SK-N-SH (cell line): ENCODE data around the gene NOTUM. TPM values are rescaled to one million over a fixed set of nuclear protein-coding genes. Genes with fewer than 3 reads are reported as not detected.

ENCODE experiments used
- CTCF ChIA-PET: fragments of 300-600, 350-600 bp; formaldehyde crosslinking; extraction: SDS; loops from one replicate; lab custom pipeline; 2021; lab: Yijun Ruan, JAX
- POLR2A ChIA-PET: fragments of 350-600 bp; sonication (Branson Sonifier 250); formaldehyde crosslinking; extraction: SDS; loops from one replicate; lab custom pipeline; 2020; ENCODE audit warnings: antibody characterized with exemption, inconsistent platforms; lab: Yijun Ruan, JAX
- DNase-seq: peaks from one replicate; pipeline ENCODE4 v3.0.0; 2012
- H2AFZ ChIP-seq: fragments of 200-600 bp; sonication (generic); 2 replicates; pipeline ENCODE4 v1.8.1; 2016; ENCODE audit warnings: antibody characterized with exemption, mild to moderate bottlenecking, low read depth
- H3F3A ChIP-seq: fragments of 200-600 bp; sonication (generic); replicated peaks from 2 replicates; pipeline ENCODE3; 2016; ENCODE audit warnings: antibody characterized with exemption, mild to moderate bottlenecking; ENCODE audit not compliant: insufficient read depth
- H3K27ac ChIP-seq, 2 experiments: fragments of 200-500 bp in 1 of 2; fragments of 200-600 bp in 1 of 2; sonication (Bioruptor generic) in 1 of 2; sonication (generic), shearing (Covaris generic) in 1 of 2; 2 replicates each; pipeline versions ENCODE4 v1.5.1 to v1.6.1; 2014 to 2016; ENCODE audit warnings: low read depth in 2 of 2, inconsistent platforms in 1 of 2, low read length in 1 of 2, mild to moderate bottlenecking in 1 of 2, mixed read lengths in 1 of 2
- H3K27me3 ChIP-seq: fragments of 200-600 bp; sonication (generic), shearing (Covaris generic); 2 replicates; pipeline ENCODE4 v1.6.1; 2016; ENCODE audit warnings: mixed run types; ENCODE audit not compliant: insufficient read depth
- H3K36me3 ChIP-seq, 2 experiments: fragments of 200-500 bp in 1 of 2; fragments of 200-600 bp in 1 of 2; sonication (Bioruptor generic) in 1 of 2; sonication (generic) in 1 of 2; replicated peaks in 1 of 2; 2 replicates each; pipeline versions ENCODE3 to v1.5.1; 2014 to 2016; ENCODE audit warnings: low read length in 1 of 2, mild to moderate bottlenecking in 1 of 2; ENCODE audit not compliant: insufficient read depth in 2 of 2, control insufficient read depth in 1 of 2
- H3K4me1 ChIP-seq, 2 experiments: fragments of 200-500 bp in 1 of 2; fragments of 200-600 bp in 1 of 2; sonication (Bioruptor generic) in 1 of 2; sonication (generic), shearing (Covaris generic) in 1 of 2; 2 replicates each; pipeline versions ENCODE4 v1.5.1 to v1.6.1; 2014 to 2016; ENCODE audit warnings: low read depth in 1 of 2, low read length in 1 of 2, mixed run types in 1 of 2; ENCODE audit not compliant: insufficient read depth in 2 of 2, control insufficient read depth in 1 of 2
- H3K4me2 ChIP-seq: fragments of 200-600 bp; sonication (generic), shearing (Covaris generic); 2 replicates; pipeline ENCODE4 v1.6.1; 2017; ENCODE audit warnings: mixed run types
- H3K4me3 ChIP-seq, 2 experiments: fragments of 200-500 bp in 1 of 2; fragments of 200-600 bp in 1 of 2; sonication (Bioruptor generic) in 1 of 2; sonication (generic), shearing (Covaris generic) in 1 of 2; 2 replicates each; pipeline versions ENCODE4 v1.5.1 to v1.8.1; 2014 to 2016; ENCODE audit warnings: low read depth in 2 of 2, inconsistent platforms in 1 of 2, low read length in 1 of 2, mild to moderate bottlenecking in 1 of 2, mixed read lengths in 1 of 2, moderate library complexity in 1 of 2
- H3K79me2 ChIP-seq: fragments of 200-600 bp; sonication (generic); 2 replicates; pipeline ENCODE4 v1.8.1; 2017; ENCODE audit warnings: mild to moderate bottlenecking; ENCODE audit not compliant: insufficient read depth
- H3K9ac ChIP-seq: fragments of 200-600 bp; sonication (generic); 2 replicates; pipeline ENCODE4 v1.6.1; 2017; ENCODE audit warnings: mixed run types
- H3K9me2 ChIP-seq: fragments of 200-600 bp; sonication (generic); 2 replicates; pipeline ENCODE4 v1.6.1; 2017; ENCODE audit warnings: mixed run types
- H3K9me3 ChIP-seq: fragments of 200-600 bp; sonication (generic); 2 replicates; pipeline ENCODE4 v1.6.1; 2017; ENCODE audit warnings: mixed run types, mild to moderate bottlenecking, moderate library complexity
- H4K20me1 ChIP-seq: fragments of 200-600 bp; sonication (generic); 2 replicates; pipeline ENCODE4 v1.6.1; 2017; ENCODE audit warnings: mild to moderate bottlenecking, mixed run types; ENCODE audit not compliant: insufficient read depth
- CHD2 ChIP-seq: fragments of 150-350 bp; IDR thresholded peaks from 2 replicates; pipeline ENCODE4 v1.6.1; 2018; ENCODE audit warnings: low read length; ENCODE audit not compliant: partially characterized antibody
- ELF1 ChIP-seq: IDR thresholded peaks from 2 replicates; pipeline ENCODE4 v1.4.0; 2012
- EP300 ChIP-seq, 2 experiments: IDR thresholded peaks; 2 replicates each; pipeline versions ENCODE4 v1.4.0 to v1.6.1; 2012; ENCODE audit warnings: borderline replicate concordance in 1 of 2, low read depth in 1 of 2, low read length in 1 of 2
- FOSL2 ChIP-seq: IDR thresholded peaks from 2 replicates; pipeline ENCODE4 v1.4.0; 2012; ENCODE audit warnings: low read depth, mild to moderate bottlenecking, moderate library complexity, borderline replicate concordance
- FOXJ3 ChIP-seq: sonication (generic); formaldehyde crosslinking; IDR thresholded peaks from 2 replicates; pipeline ENCODE4 v1.5.1; 2020; ENCODE audit warnings: mild to moderate bottlenecking, missing genetic modification reagents
- GABPA ChIP-seq: IDR thresholded peaks from 2 replicates; pipeline ENCODE4 v1.4.0; 2012; ENCODE audit warnings: low read depth, mild to moderate bottlenecking
- GATA2 ChIP-seq: sonication (generic); formaldehyde crosslinking; IDR thresholded peaks from 2 replicates; pipeline ENCODE4 v1.5.0; 2020; ENCODE audit warnings: mild to moderate bottlenecking, missing genetic modification reagents
- MEF2A ChIP-seq: IDR thresholded peaks from 2 replicates; pipeline ENCODE4 v1.4.0; 2012; ENCODE audit warnings: low read depth, borderline replicate concordance
- NFIC ChIP-seq: IDR thresholded peaks from 2 replicates; pipeline ENCODE4 v1.4.0; 2012; ENCODE audit warnings: borderline replicate concordance
- NRF1 ChIP-seq: IDR thresholded peaks from 2 replicates; pipeline ENCODE4 v1.6.1; 2012; ENCODE audit warnings: low read depth, mild to moderate bottlenecking, low read length
- RCOR1 ChIP-seq: fragments of 150-350 bp; IDR thresholded peaks from 2 replicates; pipeline ENCODE4 v1.6.1; 2017; ENCODE audit warnings: antibody characterized with exemption, low read length
- RFX5 ChIP-seq: IDR thresholded peaks from 2 replicates; pipeline ENCODE4 v1.6.1; 2012; ENCODE audit warnings: mild to moderate bottlenecking, improper control_type of control experiment, low read length
- RXRA ChIP-seq: IDR thresholded peaks from 2 replicates; pipeline ENCODE4 v1.4.0; 2012; ENCODE audit warnings: low read depth, mild to moderate bottlenecking, borderline replicate concordance
- SIN3A ChIP-seq: IDR thresholded peaks from 2 replicates; pipeline ENCODE4 v1.6.1; 2012; ENCODE audit warnings: low read depth, mild to moderate bottlenecking, low read length, moderate library complexity, borderline replicate concordance
- SMC3 ChIP-seq: IDR thresholded peaks from 2 replicates; pipeline ENCODE4 v1.6.1; 2012; ENCODE audit warnings: low read depth, low read length, improper control_type of control experiment
- TEAD4 ChIP-seq: IDR thresholded peaks from 2 replicates; pipeline ENCODE4 v1.4.0; 2012; ENCODE audit warnings: mild to moderate bottlenecking, borderline replicate concordance; ENCODE audit not compliant: insufficient read depth
- WGBS: methylation state at CpG from one replicate; pipeline ENCODE4 v1.1.6; 2017; ENCODE audit warnings: low lambda C conversion rate; 5-methylcytosine and 5-hydroxymethylcytosine counted together
- polyA plus RNA-seq, 3 experiments: library from polyadenylated mRNA; depleted of rRNA; stranded (reverse); fragments of >200 nt; gene quantifications; 2 replicates each; pipeline ENCODE4 v1.2.3, GENCODE V29; 2012
- TF ChIP-seq, protein P1 (sequence below): IDR thresholded peaks from 2 replicates; pipeline ENCODE4 v1.4.0; 2012; ENCODE audit warnings: low read depth
- TF ChIP-seq, protein P2 (sequence below): IDR thresholded peaks from 2 replicates; pipeline ENCODE4 v1.6.1; 2012; ENCODE audit warnings: mild to moderate bottlenecking, low read depth, low read length, moderate library complexity
- TF ChIP-seq, protein P3 (sequence below): fragments of 150-350 bp; IDR thresholded peaks from 2 replicates; pipeline ENCODE4 v1.6.1; 2016; ENCODE audit warnings: mild to moderate bottlenecking, low read depth, low read length

NOTUM gene
- polyA plus RNA-seq, 1 of the 3 experiments (the other 2 are of a cell fraction) = 0.33 TPM

DNA sequence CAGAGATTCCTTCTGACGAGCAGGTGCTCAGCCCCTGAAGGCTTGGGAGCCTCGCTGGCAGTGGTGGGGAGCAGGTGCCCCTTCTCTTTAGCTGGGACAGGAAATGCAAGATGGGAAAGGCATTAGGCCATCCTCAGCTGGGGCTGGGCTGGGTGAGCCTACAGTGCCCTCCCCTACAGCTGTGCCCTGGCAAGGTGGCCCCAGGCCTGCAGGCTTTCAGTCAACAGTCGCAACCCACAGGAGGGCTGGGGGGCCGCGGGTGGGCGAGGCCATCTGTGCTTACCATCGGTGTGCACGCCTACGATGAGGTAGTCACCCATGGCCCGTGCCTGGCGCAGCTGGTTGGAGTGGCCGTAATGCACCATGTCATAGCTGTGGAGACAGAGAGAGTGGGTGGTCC is 51.8 kb downstream of the NOTUM start:
- H2AFZ ChIP-seq = no peak overlapping the region
- no peaks in the 10 kb centered on the region for H3K9me3 ChIP-seq
- ChIA-PET CTCF (interaction anchor here (0.6 to 1.2 kb wide), 10 partner anchors 17 to 183 kb away, joined by 3 to 4 read pairs (median 3); partner anchors contain the start of gene P4HB), POLR2A (interaction anchor here (0.6 to 0.7 kb wide), 3 partner anchors 26 to 39 kb away, joined by 3 read pairs; no protein-coding TSS in a partner anchor)
- H3F3A ChIP-seq = peaks cover 18% of the 10 kb centered on the region
- peaks cover 7% of the 10 kb centered on the region; the same call in 1 of the 2 replicates for H3K79me2 ChIP-seq
- H3K9ac ChIP-seq = no peak overlapping the region
- no peak for TF ChIP-seq GATA2 (CRISPR knock-in tag)
- no peak for TF ChIP-seq GABPA
- TF ChIP-seq EP300 (IDR thresholded peaks at IDR 0.05; ENCODE audit: borderline replicate concordance in 1 of 2, low read depth in 1 of 2, low read length in 1 of 2) = no peak
- no peak for TF ChIP-seq FOSL2
- no peak for TF ChIP-seq FOXJ3 (CRISPR knock-in tag)
- no peak for TF ChIP-seq ELF1
- TF ChIP-seq RCOR1 = no peak
- TF ChIP-seq NFIC = no peak
- TF ChIP-seq RXRA = no peak
- TF ChIP-seq CHD2 = no peak
- TF ChIP-seq, protein P1, sequence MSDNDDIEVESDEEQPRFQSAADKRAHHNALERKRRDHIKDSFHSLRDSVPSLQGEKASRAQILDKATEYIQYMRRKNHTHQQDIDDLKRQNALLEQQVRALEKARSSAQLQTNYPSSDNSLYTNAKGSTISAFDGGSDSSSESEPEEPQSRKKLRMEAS = no peak
- no peak for TF ChIP-seq SIN3A
- no peak for TF ChIP-seq MEF2A
- TF ChIP-seq, protein P2, sequence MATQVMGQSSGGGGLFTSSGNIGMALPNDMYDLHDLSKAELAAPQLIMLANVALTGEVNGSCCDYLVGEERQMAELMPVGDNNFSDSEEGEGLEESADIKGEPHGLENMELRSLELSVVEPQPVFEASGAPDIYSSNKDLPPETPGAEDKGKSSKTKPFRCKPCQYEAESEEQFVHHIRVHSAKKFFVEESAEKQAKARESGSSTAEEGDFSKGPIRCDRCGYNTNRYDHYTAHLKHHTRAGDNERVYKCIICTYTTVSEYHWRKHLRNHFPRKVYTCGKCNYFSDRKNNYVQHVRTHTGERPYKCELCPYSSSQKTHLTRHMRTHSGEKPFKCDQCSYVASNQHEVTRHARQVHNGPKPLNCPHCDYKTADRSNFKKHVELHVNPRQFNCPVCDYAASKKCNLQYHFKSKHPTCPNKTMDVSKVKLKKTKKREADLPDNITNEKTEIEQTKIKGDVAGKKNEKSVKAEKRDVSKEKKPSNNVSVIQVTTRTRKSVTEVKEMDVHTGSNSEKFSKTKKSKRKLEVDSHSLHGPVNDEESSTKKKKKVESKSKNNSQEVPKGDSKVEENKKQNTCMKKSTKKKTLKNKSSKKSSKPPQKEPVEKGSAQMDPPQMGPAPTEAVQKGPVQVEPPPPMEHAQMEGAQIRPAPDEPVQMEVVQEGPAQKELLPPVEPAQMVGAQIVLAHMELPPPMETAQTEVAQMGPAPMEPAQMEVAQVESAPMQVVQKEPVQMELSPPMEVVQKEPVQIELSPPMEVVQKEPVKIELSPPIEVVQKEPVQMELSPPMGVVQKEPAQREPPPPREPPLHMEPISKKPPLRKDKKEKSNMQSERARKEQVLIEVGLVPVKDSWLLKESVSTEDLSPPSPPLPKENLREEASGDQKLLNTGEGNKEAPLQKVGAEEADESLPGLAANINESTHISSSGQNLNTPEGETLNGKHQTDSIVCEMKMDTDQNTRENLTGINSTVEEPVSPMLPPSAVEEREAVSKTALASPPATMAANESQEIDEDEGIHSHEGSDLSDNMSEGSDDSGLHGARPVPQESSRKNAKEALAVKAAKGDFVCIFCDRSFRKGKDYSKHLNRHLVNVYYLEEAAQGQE = no peak
- TF ChIP-seq NRF1 = no peak
- no peak for TF ChIP-seq RFX5
- TF ChIP-seq SMC3 = no peak
- TF ChIP-seq, protein P3, sequence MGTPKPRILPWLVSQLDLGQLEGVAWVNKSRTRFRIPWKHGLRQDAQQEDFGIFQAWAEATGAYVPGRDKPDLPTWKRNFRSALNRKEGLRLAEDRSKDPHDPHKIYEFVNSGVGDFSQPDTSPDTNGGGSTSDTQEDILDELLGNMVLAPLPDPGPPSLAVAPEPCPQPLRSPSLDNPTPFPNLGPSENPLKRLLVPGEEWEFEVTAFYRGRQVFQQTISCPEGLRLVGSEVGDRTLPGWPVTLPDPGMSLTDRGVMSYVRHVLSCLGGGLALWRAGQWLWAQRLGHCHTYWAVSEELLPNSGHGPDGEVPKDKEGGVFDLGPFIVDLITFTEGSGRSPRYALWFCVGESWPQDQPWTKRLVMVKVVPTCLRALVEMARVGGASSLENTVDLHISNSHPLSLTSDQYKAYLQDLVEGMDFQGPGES = no peak
- no peak for TF ChIP-seq TEAD4
- no peaks in the 10 kb centered on the region for H3K27me3 ChIP-seq
- H3K9me2 ChIP-seq = no peaks in the 10 kb centered on the region
- no peak for DNase-seq
- no peak overlapping the region; the same call in 1 of the 2 replicates for H3K4me2 ChIP-seq
- no peak overlapping the region for H3K4me3 ChIP-seq
- peaks cover 8 to 14% of the 10 kb centered on the region in 2 experiments; a peak in 2 of 4 replicates for H3K4me1 ChIP-seq
- peaks cover 10% of the 10 kb centered on the region for H4K20me1 ChIP-seq
- no peak overlapping the region for H3K27ac ChIP-seq
- H3K36me3 ChIP-seq = peaks cover 18 to 70% of the 10 kb centered on the region in 2 experiments
- WGBS = 96% methylated on average over 9 of the region's 12 CpGs
